Kidney glomerular epithelial cell (primary cell): ENCODE data around the gene BLACAT1.

ENCODE experiments used
- DNase-seq: peaks from one replicate; lab custom pipeline; 2025; lab: John Stamatoyannopoulos, UW

The BLACAT1 gene

DNA sequence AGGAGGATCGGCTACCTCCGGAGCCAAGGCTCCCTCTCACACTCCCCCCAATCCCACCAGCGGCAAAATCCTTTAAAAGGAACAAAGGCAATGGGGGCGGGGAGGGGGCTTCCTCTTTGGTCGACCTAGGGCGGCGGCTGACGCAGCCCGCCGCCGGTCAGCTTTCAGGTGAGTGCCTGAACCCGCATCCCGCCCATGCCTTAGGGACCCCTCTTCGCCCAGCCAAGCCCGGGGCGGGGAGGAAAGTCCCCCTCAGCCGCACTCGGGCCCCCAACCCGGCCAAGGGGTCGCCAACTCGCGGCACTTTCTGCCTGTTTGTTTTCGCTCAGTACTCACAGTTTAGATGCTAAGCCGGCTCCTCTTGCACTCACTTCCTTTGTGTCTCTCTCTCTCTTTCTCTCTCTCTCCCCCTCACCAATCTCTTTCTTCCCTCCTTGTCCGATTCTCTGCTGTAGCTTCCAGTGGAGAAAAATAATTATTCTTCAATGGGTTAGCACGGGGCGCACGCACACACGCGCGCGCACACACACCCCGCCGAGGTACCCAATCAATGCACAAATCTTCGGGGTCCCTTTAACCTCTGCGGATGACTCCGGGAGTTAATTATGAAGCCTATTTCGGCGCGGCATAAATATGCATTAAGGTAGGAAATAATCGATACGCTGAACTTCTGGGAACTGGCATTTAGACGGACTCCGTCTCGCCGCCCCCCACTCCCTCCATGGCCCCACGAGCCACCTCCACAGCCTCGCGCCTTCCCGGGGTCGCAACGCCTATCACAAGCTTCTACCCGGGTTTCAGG, at the start of gene BLACAT1:
Gene BLACAT1, minus strand, starts transcription at position 465 of the 802 bp plus-strand sequence.
- DNase-seq = no peak

- DNase-seq = no peak
These were observed 49.4 kb upstream of the BLACAT1 start for GRCh38 chr1:205505076-205505729.

GRCh38 chr1:205504311-205505075, 48.6 kb upstream of the BLACAT1 start, which contains the start of gene CDK18:
TSS of gene CDK18 (plus strand) at chr1:205504669. CDS start at chr1:205523168, 18,499 bp downstream.
- peak; percentile 80 for DNase-seq

- DNase-seq = no peak
These were observed 47.1 kb upstream of the BLACAT1 start for GRCh38 chr1:205502992-205503391.

- no peak for DNase-seq
These were observed 46.4 kb upstream of the BLACAT1 start for GRCh38 chr1:205502111-205502810.

GRCh38 chr1:205500240-205501233, 44.7 kb upstream of the BLACAT1 start:
- DNase-seq = peak; percentile 51

GRCh38 chr1:205499789-205500188, 43.9 kb upstream of the BLACAT1 start:
- no peak for DNase-seq

GRCh38 chr1:205497351-205497750, 41.5 kb upstream of the BLACAT1 start:
- no peak for DNase-seq

DNA sequence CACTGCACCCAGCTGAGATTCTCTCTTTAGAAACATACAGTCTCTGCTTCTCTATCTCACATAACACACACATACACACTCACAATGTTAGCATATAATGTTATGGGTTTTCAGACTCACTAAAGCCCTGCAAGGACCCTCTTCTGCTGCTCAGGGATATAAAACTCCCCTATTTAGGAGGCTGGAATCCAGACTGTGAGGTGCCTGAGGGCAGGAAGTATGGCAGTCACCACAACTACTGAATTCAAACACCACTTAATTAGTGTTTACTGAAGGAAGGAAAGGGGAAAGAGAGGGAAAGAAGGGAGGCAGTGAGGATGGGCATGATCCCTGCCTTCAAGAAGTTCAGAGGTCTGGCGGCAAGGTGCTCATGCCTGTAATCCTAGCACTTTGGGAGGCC, 40.8 kb upstream of the BLACAT1 start:
- no peak for DNase-seq

DNA sequence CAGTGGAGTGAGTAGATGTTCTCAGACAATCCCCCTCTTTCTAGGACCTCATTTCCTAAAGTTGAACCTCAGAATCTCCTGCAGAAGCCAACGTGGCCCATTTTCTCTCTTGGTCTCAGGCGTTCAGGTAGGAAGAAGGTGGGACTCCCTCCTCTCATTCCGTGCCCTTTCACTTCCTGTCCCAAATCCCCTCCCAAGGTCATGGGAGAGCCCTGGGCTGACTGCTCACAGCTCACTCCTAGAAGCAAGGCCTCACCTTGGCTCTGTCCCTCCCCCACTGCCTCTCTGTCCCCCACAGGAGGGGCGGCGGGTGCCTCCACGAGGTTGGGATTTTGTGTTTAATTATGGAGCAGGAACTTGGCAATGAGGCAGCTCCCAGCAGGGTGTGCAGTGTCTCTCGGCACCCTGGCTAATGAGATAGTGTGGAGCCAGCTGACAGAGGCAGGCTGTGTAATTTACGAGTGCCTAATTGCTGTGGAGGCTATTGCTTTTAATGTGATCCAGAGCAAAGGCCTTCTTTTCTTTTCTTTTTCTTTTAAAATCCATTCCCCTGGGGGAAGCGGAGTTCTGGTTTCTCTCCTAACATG, 39.5 kb upstream of the BLACAT1 start:
- DNase-seq = no peak

DNA sequence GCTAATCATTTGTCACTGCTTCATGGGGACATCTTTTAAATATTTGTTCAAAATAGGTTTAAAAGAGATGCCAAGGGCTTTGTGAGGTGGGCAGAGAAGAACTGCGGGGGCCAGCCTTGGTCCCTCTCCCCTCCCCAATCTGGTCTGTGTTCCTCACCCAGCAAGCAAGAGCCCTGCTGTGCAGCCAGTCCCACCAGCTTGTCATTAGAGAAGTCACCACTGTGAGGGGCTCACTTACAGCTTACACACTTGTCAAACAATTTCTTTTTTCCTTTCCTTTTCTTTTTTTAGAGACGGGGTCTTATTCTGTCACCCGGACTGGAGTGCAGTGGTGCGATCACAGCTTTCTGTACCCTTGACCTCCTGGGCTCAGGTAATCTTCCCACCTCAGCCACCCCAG, 38.3 kb upstream of the BLACAT1 start:
- DNase-seq = no peak

DNA sequence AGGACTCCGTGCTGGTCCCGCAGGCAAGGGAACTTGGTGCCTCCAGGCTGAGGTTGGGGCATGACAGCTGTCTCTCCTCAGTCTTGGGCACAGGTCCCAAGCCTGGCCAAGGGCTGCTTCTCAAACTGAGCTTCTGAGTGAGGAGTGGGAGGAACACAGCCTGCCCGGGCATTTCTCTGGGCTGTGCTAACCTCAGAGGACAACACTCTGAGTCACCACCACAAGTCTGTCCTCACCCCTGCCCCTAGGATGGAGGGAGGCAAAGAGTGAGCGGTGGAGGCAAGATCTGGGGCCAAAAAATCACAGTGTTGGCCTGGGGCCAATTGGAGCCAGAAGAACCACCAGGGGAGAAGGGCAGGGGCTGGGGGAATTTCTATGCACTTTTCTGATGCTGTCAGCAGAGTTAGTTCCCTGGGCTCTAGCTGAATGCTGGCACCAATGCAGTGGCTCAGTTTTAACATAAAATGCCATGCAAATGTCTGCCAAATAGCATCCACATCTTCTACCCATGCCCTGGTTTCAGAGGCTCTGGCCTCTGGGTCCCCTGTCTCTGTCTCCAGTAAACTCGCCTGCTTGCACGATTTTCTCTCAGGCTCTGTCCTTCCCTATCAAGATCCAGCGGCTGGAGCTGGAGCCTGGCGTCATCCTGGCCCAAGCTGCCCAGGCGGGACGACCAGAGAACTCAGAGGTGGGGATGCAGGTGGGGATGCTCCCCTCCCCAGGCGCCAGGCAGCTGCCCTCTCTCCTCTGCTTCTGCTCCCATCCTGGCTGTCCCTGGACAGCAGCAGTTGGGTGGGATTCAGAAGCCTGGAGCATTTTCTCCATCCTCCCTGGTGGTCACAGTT, 37.6 kb upstream of the BLACAT1 start:
- DNase-seq = peak; percentile 77

- no peak for DNase-seq
These were observed 36.9 kb upstream of the BLACAT1 start for GRCh38 chr1:205492774-205493173.

DNA sequence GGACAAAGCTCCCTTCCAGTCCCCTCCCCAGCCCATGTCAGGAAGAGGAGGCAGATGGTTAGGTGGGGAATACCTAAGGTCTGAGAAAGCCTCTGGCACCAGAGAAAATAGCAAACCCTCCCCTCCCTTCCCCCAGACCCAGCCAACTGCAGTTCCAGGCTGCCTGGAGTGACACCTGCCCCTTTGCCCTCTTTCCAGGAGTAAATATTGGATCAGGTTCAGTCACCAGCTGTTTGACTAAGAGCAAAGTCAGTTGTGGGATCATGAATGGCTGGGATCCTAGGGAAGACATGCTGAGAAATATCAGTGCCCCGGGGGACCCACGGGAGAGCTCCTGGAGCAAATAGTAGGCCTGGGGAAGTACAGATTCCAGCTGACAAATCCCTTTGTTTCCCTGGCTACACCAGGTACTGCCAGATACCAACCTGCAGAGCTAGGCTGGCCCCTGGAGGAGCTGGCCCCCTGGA, 36.4 kb upstream of the BLACAT1 start:
- DNase-seq = no peak

DNA sequence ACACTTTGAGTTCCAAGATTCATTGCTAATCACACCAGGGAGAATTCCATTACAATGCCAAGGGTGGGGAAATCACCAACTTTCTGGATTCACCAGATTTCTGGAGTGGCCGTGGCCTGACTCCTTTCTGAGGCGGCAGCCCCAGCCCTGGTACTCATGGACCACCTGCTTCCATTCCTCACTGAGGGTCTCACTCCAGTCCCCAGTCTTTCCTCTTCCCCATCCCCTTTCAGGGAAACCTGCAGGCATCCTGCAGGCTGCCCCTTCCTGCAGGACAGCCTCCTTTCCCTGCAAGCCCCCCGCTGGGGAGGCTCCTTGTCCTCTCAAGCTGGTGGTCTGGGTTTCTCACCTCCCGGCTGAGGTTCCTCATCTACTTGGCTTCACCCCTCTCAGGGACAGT, 35.9 kb upstream of the BLACAT1 start:
- DNase-seq = no peak

DNA sequence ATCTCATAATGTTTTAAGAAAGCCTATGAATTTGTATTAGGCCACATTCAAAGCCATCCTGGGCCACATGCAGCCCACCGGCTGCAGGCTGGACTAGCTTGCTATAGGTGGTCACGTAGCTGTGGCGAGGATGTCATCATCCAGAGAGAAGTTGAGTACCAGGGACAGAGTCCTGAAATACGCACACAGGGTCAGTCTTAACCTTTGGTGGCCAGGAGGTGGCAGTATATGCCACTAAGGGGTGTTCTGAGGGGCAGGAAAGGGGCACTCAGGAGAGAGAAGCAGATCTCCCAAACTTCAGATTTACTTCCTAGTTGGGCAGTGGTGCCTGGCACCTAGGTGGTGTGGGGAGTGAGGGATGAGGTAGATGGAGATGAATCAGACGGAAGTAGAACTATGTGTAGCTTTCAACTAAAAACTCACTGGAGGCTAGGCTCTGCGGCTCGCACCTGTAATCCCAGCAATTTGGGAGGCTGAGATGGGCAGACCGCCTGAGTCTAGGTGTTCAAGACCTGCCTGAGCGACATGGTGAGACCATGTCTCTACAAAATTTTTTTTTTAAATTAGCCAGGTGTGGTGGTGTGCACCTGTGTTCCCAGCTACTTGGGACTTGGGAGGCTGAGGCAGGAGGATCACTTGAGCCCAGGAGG, 32.4 kb upstream of the BLACAT1 start:
- peak; percentile 40 for DNase-seq

DNA sequence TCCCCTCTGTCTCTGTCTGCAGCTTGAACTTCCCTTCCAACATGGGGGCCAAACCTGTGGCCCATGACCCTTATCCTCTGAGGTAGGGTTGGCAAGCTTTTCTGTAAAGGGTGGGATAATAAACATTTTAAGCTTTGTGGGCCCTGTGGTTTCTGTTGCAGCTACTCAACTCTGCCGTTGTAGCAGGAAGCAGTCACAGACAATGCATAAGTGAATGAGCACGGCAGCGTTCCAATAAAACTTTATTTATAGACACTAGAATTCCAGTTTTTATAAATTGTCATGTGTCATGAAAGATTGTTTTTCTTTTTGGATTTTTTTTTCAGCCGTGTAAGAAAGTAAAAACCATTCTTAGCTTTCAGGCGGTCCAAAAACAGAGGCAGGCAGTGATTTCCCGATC, 30.4 kb upstream of the BLACAT1 start:
- no peak for DNase-seq
